RWPE1 (cell line): ENCODE results near the gene SIRT5.
A peak's percentile ranks its signal among the peaks of the same experiment; 100 is the strongest.

Experiments used
- CTCF ChIA-PET: fragments of 350-600 bp; sonication (Branson Sonifier 250); formaldehyde crosslinking; extraction: SDS; loops from one replicate; lab custom pipeline; 2021; lab: Yijun Ruan, JAX
- POLR2A ChIA-PET: fragments of 400-600 bp; formaldehyde crosslinking; extraction: SDS; loops from one replicate; lab custom pipeline; 2020; ENCODE audit warnings: antibody characterized with exemption; ENCODE audit not compliant: low non-redundant PET; lab: Yijun Ruan, JAX
- DNase-seq: peaks from one replicate; pipeline ENCODE4 v3.0.0; 2012; ENCODE audit warnings: low spot score
- H3K27ac ChIP-seq: fragments of 450-650 bp; 2 replicates; pipeline ENCODE4 v1.5.1; 2017
- CTCF ChIP-seq: fragments of 450-650 bp; conservative IDR thresholded peaks from 2 replicates; pipeline ENCODE4 v1.5.1; 2017; ENCODE audit warnings: low read depth, mild to moderate bottlenecking

SIRT5 gene

GRCh38 chr6:13617066-13617465, 42.7 kb downstream of the SIRT5 start:
- POLR2A ChIA-PET, result no interaction called here
- TF ChIP-seq CTCF, result no peak
- DNase-seq, result no peak
- CTCF ChIA-PET, result no interaction called here
- no peak overlapping the region for H3K27ac ChIP-seq

- TF ChIP-seq CTCF, result peak; percentile 33
- ChIA-PET CTCF (interaction anchor here (0.8 to 1.4 kb wide), 2 partner anchors 11 to 150 kb away, joined by 3 to 8 read pairs; no protein-coding TSS in a partner anchor), POLR2A (interaction anchor here (1.8 kb wide), 1 partner anchor 10 kb away, joined by 5 read pairs; the partner anchor contains the start of gene NOL7)
- DNase-seq, result peak; percentile 24
- H3K27ac ChIP-seq, result no peak overlapping the region
Observed at GRCh38 chr6:13624871-13625288, 50.5 kb downstream of the SIRT5 start.

- ChIA-PET CTCF (interaction anchor here (0.7 kb wide), 1 partner anchor 1996 kb away, joined by 3 read pairs; no protein-coding TSS in a partner anchor), POLR2A (no interaction called here)
- no peak overlapping the region for H3K27ac ChIP-seq
- no peak for DNase-seq
- no peak for TF ChIP-seq CTCF
Observed at GRCh38 chr6:13629459-13630116, 55.2 kb downstream of the SIRT5 start.

GRCh38 chr6:13630499-13630898, 56.1 kb downstream of the SIRT5 start:
- no peak overlapping the region for H3K27ac ChIP-seq
- ChIA-PET POLR2A (no interaction called here), CTCF (interaction anchor here (0.7 kb wide), 1 partner anchor 1997 kb away, joined by 3 read pairs; no protein-coding TSS in a partner anchor)
- DNase-seq, result no peak
- TF ChIP-seq CTCF, result no peak

- TF ChIP-seq CTCF, result no peak
- CTCF ChIA-PET, result interaction anchor here (0.6 kb wide), 1 partner anchor 18 kb away, joined by 4 read pairs; the partner anchor contains the start of gene NOL7
- no peak for DNase-seq
- no peak overlapping the region for H3K27ac ChIP-seq
- POLR2A ChIA-PET, result no interaction called here
Observed at GRCh38 chr6:13633343-13633742, 58.9 kb downstream of the SIRT5 start.

GRCh38 chr6:13635948-13636658, 61.7 kb downstream of the SIRT5 start:
- no peak for TF ChIP-seq CTCF
- POLR2A ChIA-PET, result no interaction called here
- H3K27ac ChIP-seq, result no peak overlapping the region
- no peak for DNase-seq
- CTCF ChIA-PET, result interaction anchor here (0.5 to 0.9 kb wide), 4 partner anchors 11 to 252 kb away, joined by 3 to 8 read pairs (median 4); no protein-coding TSS in a partner anchor
